Astrocyte (in vitro differentiated cells and primary cell): Measurements from ENCODE around the gene RYR2.

Source experiments
- EZH2 ChIP-seq: IDR thresholded peaks from 2 replicates; pipeline ENCODE4 v1.6.1; 2012; ENCODE audit warnings: mild to moderate bottlenecking, low read length, inconsistent platforms; ENCODE audit not compliant: insufficient read depth
- TF ChIP-seq, protein P1 (sequence below): IDR thresholded peaks from 2 replicates; pipeline ENCODE4 v1.5.1; 2011; ENCODE audit warnings: low read depth, mild to moderate bottlenecking, inconsistent platforms, low read length, moderate library complexity; ENCODE audit not compliant: insufficient read depth

DNA sequence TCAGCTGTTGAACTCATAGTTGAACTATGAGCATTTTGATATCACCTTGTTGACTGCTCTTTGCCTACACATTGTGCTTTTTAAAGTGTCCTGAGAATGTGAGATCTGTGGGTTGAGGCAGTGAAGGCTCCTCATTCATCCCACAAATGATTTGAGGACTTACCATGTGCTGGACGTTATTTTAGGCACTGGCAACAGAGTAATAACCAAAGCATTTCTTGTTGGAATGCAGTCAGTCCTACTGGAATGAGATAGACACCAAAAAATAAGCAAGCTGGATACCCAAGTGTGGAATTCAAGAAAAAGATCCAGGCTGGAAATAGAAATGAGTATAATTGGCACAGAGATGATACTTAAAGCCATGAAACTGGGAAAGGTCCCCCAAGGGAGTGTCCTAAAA is 775.3 kb downstream of the RYR2 start:
- no peak for TF ChIP-seq EZH2
- TF ChIP-seq, protein P1, sequence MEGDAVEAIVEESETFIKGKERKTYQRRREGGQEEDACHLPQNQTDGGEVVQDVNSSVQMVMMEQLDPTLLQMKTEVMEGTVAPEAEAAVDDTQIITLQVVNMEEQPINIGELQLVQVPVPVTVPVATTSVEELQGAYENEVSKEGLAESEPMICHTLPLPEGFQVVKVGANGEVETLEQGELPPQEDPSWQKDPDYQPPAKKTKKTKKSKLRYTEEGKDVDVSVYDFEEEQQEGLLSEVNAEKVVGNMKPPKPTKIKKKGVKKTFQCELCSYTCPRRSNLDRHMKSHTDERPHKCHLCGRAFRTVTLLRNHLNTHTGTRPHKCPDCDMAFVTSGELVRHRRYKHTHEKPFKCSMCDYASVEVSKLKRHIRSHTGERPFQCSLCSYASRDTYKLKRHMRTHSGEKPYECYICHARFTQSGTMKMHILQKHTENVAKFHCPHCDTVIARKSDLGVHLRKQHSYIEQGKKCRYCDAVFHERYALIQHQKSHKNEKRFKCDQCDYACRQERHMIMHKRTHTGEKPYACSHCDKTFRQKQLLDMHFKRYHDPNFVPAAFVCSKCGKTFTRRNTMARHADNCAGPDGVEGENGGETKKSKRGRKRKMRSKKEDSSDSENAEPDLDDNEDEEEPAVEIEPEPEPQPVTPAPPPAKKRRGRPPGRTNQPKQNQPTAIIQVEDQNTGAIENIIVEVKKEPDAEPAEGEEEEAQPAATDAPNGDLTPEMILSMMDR, result no peak
